IPS DF 19.7 (cell line): ENCODE results near the gene B3GALT6.

ENCODE experiments used
- DNase-seq: peaks from one replicate; pipeline ENCODE4 v3.0.0-alpha.2; 2013; ENCODE audit warnings: low read depth, low spot score

The B3GALT6 gene

GRCh38 chr1:1200876-1201810, 30.9 kb upstream of the B3GALT6 start:
- DNase-seq = no peak

GRCh38 chr1:1202831-1203560, 29.0 kb upstream of the B3GALT6 start:
- no peak for DNase-seq

GRCh38 chr1:1203561-1204424, 28.2 kb upstream of the B3GALT6 start:
- no peak for DNase-seq

- DNase-seq = no peak
Measured at GRCh38 chr1:1204425-1204920, 27.6 kb upstream of the B3GALT6 start.

- DNase-seq = no peak
Measured at GRCh38 chr1:1204998-1205768, 26.9 kb upstream of the B3GALT6 start.

- DNase-seq = no peak
Measured at GRCh38 chr1:1205769-1206375, 26.2 kb upstream of the B3GALT6 start.

- DNase-seq = no peak
Measured at GRCh38 chr1:1206376-1206965, 25.6 kb upstream of the B3GALT6 start, which contains the start of gene TNFRSF18. Gene TNFRSF18 (minus strand): TSS chr1:1206592. CDS start chr1:1206571, 21 bp downstream.

GRCh38 chr1:1206966-1207531, 25.0 kb upstream of the B3GALT6 start:
- DNase-seq = no peak

GRCh38 chr1:1207571-1207892, 24.5 kb upstream of the B3GALT6 start:
- DNase-seq = no peak

- DNase-seq = no peak
Measured at GRCh38 chr1:1208713-1209433, 23.2 kb upstream of the B3GALT6 start.

GRCh38 chr1:1210726-1211540, 21.1 kb upstream of the B3GALT6 start:
- no peak for DNase-seq

- DNase-seq = no peak
Measured at GRCh38 chr1:1211541-1212441, 20.2 kb upstream of the B3GALT6 start.

- no peak for DNase-seq
Measured at GRCh38 chr1:1212780-1213344, 19.2 kb upstream of the B3GALT6 start.

- no peak for DNase-seq
Measured at GRCh38 chr1:1213345-1214265, 18.4 kb upstream of the B3GALT6 start, which contains the start of gene TNFRSF4. Gene TNFRSF4 (minus strand): TSS chr1:1214153. CDS start chr1:1214127, 26 bp downstream.

- no peak for DNase-seq
Measured at GRCh38 chr1:1215080-1215676, 16.9 kb upstream of the B3GALT6 start.
